ENCODE results near the gene PPP1R14D. TPM values are rescaled to one million over a fixed set of nuclear protein-coding genes. Genes with fewer than 3 reads are reported as not detected.

The PPP1R14D gene
- total RNA-seq, 2 experiments from 2014 or later: not detected

- Histone ChIP-seq H3K9me3 (ENCODE audit: low read length) (no peaks in the 10 kb centered on the region), H3K36me3 (ENCODE audit: insufficient read depth, low read length) (no peaks in the 10 kb centered on the region), H3K9me2 (ENCODE audit: insufficient read depth, low read length) (no peaks in the 10 kb centered on the region), H3K4me1 (ENCODE audit: insufficient read depth, low read length, poor library complexity, severe bottlenecking) (peaks cover 15% of the 10 kb centered on the region), H3K79me2 (ENCODE audit: insufficient read depth, low read depth, low read length) (no peaks in the 10 kb centered on the region), H3K4me2 (ENCODE audit: low read length) (no peak overlapping the region), H2AFZ (ENCODE audit: low read length) (no peak overlapping the region), H3K27ac (ENCODE audit: low read depth, low read length, poor library complexity, severe bottlenecking) (no peak overlapping the region), H4K20me1 (ENCODE audit: insufficient read depth, low read length) (no peaks in the 10 kb centered on the region), H3K4me3 (ENCODE audit: low read depth, low read length, poor library complexity, severe bottlenecking) (no peak overlapping the region)
- no TSS peak for BruUV-seq (replicated peaks)
- DNase-seq (ENCODE audit: low spot score): no peak
- intact Hi-C loops (cut with micrococcal nuclease; ENCODE audit: unreplicated experiment): no loop called here
- CTCF ChIA-PET (ENCODE audit: unreplicated experiment): no interaction called here
- TF ChIP-seq EZH2phosphoT487 (IDR thresholded peaks at IDR 0.05; ENCODE audit: borderline replicate concordance, low read depth, low read length): no peak
- TF ChIP-seq CTCF (conservative IDR thresholded peaks at IDR 0.05; ENCODE audit: low read length): no peak
- POLR2A ChIA-PET: no interaction called here
Measured at GRCh38 chr15:40854161-40854560, 25.7 kb upstream of the PPP1R14D start.

- ChIA-PET CTCF (ENCODE audit: unreplicated experiment) (no interaction called here), POLR2A (no interaction called here)
- H3K4me2 ChIP-seq (ENCODE audit: low read length): no peak overlapping the region
- no peaks in the 10 kb centered on the region for H3K9me3 ChIP-seq (ENCODE audit: low read length)
- no peak overlapping the region for H3K27ac ChIP-seq (ENCODE audit: low read depth, low read length, poor library complexity, severe bottlenecking)
- BruUV-seq (replicated peaks): no TSS peak
- H3K4me3 ChIP-seq (ENCODE audit: low read depth, low read length, poor library complexity, severe bottlenecking): no peak overlapping the region
- H2AFZ ChIP-seq (ENCODE audit: low read length): no peak overlapping the region
- no peaks in the 10 kb centered on the region for H3K9me2 ChIP-seq (ENCODE audit: insufficient read depth, low read length)
- H3K79me2 ChIP-seq (ENCODE audit: insufficient read depth, low read depth, low read length): no peaks in the 10 kb centered on the region
- intact Hi-C loops (cut with micrococcal nuclease; ENCODE audit: unreplicated experiment): no loop called here
- no peaks in the 10 kb centered on the region for H4K20me1 ChIP-seq (ENCODE audit: insufficient read depth, low read length)
- H3K36me3 ChIP-seq (ENCODE audit: insufficient read depth, low read length): no peaks in the 10 kb centered on the region
- TF ChIP-seq EZH2phosphoT487 (IDR thresholded peaks at IDR 0.05; ENCODE audit: borderline replicate concordance, low read depth, low read length) (no peak), CTCF (conservative IDR thresholded peaks at IDR 0.05; ENCODE audit: low read length) (no peak)
- DNase-seq (ENCODE audit: low spot score): no peak
- H3K4me1 ChIP-seq (ENCODE audit: insufficient read depth, low read length, poor library complexity, severe bottlenecking): peaks cover 14% of the 10 kb centered on the region
Measured at GRCh38 chr15:40853241-40853890, 24.9 kb upstream of the PPP1R14D start.

- Histone ChIP-seq H3K9me2 (ENCODE audit: insufficient read depth, low read length) (no peaks in the 10 kb centered on the region), H3K79me2 (ENCODE audit: insufficient read depth, low read depth, low read length) (no peaks in the 10 kb centered on the region), H3K27ac (ENCODE audit: low read depth, low read length, poor library complexity, severe bottlenecking) (no peak overlapping the region), H2AFZ (ENCODE audit: low read length) (no peak overlapping the region), H3K36me3 (ENCODE audit: insufficient read depth, low read length) (no peaks in the 10 kb centered on the region), H3K9me3 (ENCODE audit: low read length) (no peaks in the 10 kb centered on the region), H3K4me1 (ENCODE audit: insufficient read depth, low read length, poor library complexity, severe bottlenecking) (peaks cover 11% of the 10 kb centered on the region), H3K4me2 (ENCODE audit: low read length) (no peak overlapping the region), H3K4me3 (ENCODE audit: low read depth, low read length, poor library complexity, severe bottlenecking) (no peak overlapping the region), H4K20me1 (ENCODE audit: insufficient read depth, low read length) (no peaks in the 10 kb centered on the region)
- ChIA-PET CTCF (ENCODE audit: unreplicated experiment) (interaction anchor here (0.6 kb wide), 1 partner anchor 34 kb away, joined by 3 read pairs; no protein-coding TSS in a partner anchor), POLR2A (no interaction called here)
- DNase-seq (ENCODE audit: low spot score): no peak
- intact Hi-C loops (cut with micrococcal nuclease; ENCODE audit: unreplicated experiment): no loop called here
- TF ChIP-seq CTCF (conservative IDR thresholded peaks at IDR 0.05; ENCODE audit: low read length) (no peak), EZH2phosphoT487 (IDR thresholded peaks at IDR 0.05; ENCODE audit: borderline replicate concordance, low read depth, low read length) (no peak)
- BruUV-seq (replicated peaks): no TSS peak
Measured at GRCh38 chr15:40852529-40852928, 24.0 kb upstream of the PPP1R14D start.

Measured in OCI-LY7 (cell line).